Measurements from ENCODE around the gene TYW3. TPM values are rescaled to one million over a fixed set of nuclear protein-coding genes. Genes with fewer than 3 reads are reported as not detected.

TYW3 gene
- total RNA-seq, 1 experiment from 2014 or later, result 31.3 TPM

GRCh38 chr1:74697832-74698231 lies 35.1 kb upstream of the TYW3 start:
- CTCF ChIA-PET, result no interaction called here
- peaks cover 7% of the 10 kb centered on the region for H3K4me1 Mint-ChIP-seq (ENCODE audit: low read depth, unreplicated experiment)

GRCh38 chr1:74699331-74699730 lies 33.6 kb upstream of the TYW3 start:
- intact Hi-C loops (cut with micrococcal nuclease; ENCODE audit: unreplicated experiment), result no loop called here
- no peaks in the 10 kb centered on the region for H3K27me3 Mint-ChIP-seq (ENCODE audit: unreplicated experiment)
- DNase-seq, result no peak

More at GRCh38 chr1:74697832-74698231, 35.1 kb upstream of the TYW3 start:
- Mint-ChIP-seq H3K27me3 (ENCODE audit: unreplicated experiment) (no peaks in the 10 kb centered on the region), H3K9me3 (ENCODE audit: low read depth, unreplicated experiment) (no peaks in the 10 kb centered on the region), H3K4me3 (ENCODE audit: low read depth, unreplicated experiment) (no peak overlapping the region), H3K27ac (ENCODE audit: unreplicated experiment) (no peak overlapping the region), H3K36me3 (ENCODE audit: insufficient read depth, unreplicated experiment) (peaks cover 9% of the 10 kb centered on the region)
- no peak for DNase-seq
- BruUV-seq (replicated peaks), result no TSS peak
- TF ChIP-seq CTCF (IDR thresholded peaks at IDR 0.05; ENCODE audit: unreplicated experiment), result no peak
- intact Hi-C loops (cut with micrococcal nuclease; ENCODE audit: unreplicated experiment), result no loop called here

GRCh38 chr1:74703386-74704182 lies 29.4 kb upstream of the TYW3 start:
- H3K4me1 Mint-ChIP-seq (ENCODE audit: low read depth, unreplicated experiment), result no peaks in the 10 kb centered on the region
- no TSS peak for BruUV-seq (replicated peaks)
- no peak for DNase-seq
- H3K36me3 Mint-ChIP-seq (ENCODE audit: insufficient read depth, unreplicated experiment), result peaks cover 31% of the 10 kb centered on the region
- H3K27ac Mint-ChIP-seq (ENCODE audit: unreplicated experiment), result no peak overlapping the region
- no peak for TF ChIP-seq CTCF (IDR thresholded peaks at IDR 0.05; ENCODE audit: unreplicated experiment)
- intact Hi-C loops (cut with micrococcal nuclease; ENCODE audit: unreplicated experiment), result no loop called here
- H3K27me3 Mint-ChIP-seq (ENCODE audit: unreplicated experiment), result no peaks in the 10 kb centered on the region
- H3K9me3 Mint-ChIP-seq (ENCODE audit: low read depth, unreplicated experiment), result no peaks in the 10 kb centered on the region
- H3K4me3 Mint-ChIP-seq (ENCODE audit: low read depth, unreplicated experiment), result no peak overlapping the region
- CTCF ChIA-PET, result no interaction called here

More at GRCh38 chr1:74699331-74699730, 33.6 kb upstream of the TYW3 start:
- no peak for TF ChIP-seq CTCF (IDR thresholded peaks at IDR 0.05; ENCODE audit: unreplicated experiment)
- H3K4me1 Mint-ChIP-seq (ENCODE audit: low read depth, unreplicated experiment), result peaks cover 7% of the 10 kb centered on the region
- H3K27ac Mint-ChIP-seq (ENCODE audit: unreplicated experiment), result no peak overlapping the region
- CTCF ChIA-PET, result no interaction called here
- peaks cover 18% of the 10 kb centered on the region for H3K36me3 Mint-ChIP-seq (ENCODE audit: insufficient read depth, unreplicated experiment)
- no peaks in the 10 kb centered on the region for H3K9me3 Mint-ChIP-seq (ENCODE audit: low read depth, unreplicated experiment)
- no TSS peak for BruUV-seq (replicated peaks)
- H3K4me3 Mint-ChIP-seq (ENCODE audit: low read depth, unreplicated experiment), result no peak overlapping the region

- Mint-ChIP-seq H3K36me3 (ENCODE audit: insufficient read depth, unreplicated experiment) (peaks cover 13% of the 10 kb centered on the region), H3K27me3 (ENCODE audit: unreplicated experiment) (no peaks in the 10 kb centered on the region), H3K9me3 (ENCODE audit: low read depth, unreplicated experiment) (no peaks in the 10 kb centered on the region), H3K27ac (ENCODE audit: unreplicated experiment) (no peak overlapping the region), H3K4me3 (ENCODE audit: low read depth, unreplicated experiment) (no peak overlapping the region), H3K4me1 (ENCODE audit: low read depth, unreplicated experiment) (no peaks in the 10 kb centered on the region)
- CTCF ChIA-PET, result no interaction called here
- TF ChIP-seq CTCF (IDR thresholded peaks at IDR 0.05; ENCODE audit: unreplicated experiment), result no peak
- no peak for DNase-seq
- BruUV-seq (replicated peaks), result no TSS peak
- intact Hi-C loops (cut with micrococcal nuclease; ENCODE audit: unreplicated experiment), result no loop called here
Observed at GRCh38 chr1:74712881-74713280, 20.1 kb upstream of the TYW3 start.

Measured in Calu3 (cell line).